GM19438 (cell line): ENCODE results near the gene VPS16.
"Not testable (repeated sequence)": the region's sequence is repeated elsewhere in the genome, so short reads cannot be mapped to it uniquely, and the experiment has no call there.

ENCODE experiments used
- ATAC-seq: cut with Tn5 transposase; IDR thresholded peaks from one replicate; pipeline ENCODE4 v1.9.1; 2021; ENCODE audit warnings: low read depth; ENCODE audit not compliant: unreplicated experiment

Gene VPS16

GRCh38 chr20:2892376-2892775 is 51.8 kb downstream of the VPS16 start:
- ATAC-seq, result no peak

GRCh38 chr20:2894221-2894620 is 53.7 kb downstream of the VPS16 start:
- no peak for ATAC-seq

DNA sequence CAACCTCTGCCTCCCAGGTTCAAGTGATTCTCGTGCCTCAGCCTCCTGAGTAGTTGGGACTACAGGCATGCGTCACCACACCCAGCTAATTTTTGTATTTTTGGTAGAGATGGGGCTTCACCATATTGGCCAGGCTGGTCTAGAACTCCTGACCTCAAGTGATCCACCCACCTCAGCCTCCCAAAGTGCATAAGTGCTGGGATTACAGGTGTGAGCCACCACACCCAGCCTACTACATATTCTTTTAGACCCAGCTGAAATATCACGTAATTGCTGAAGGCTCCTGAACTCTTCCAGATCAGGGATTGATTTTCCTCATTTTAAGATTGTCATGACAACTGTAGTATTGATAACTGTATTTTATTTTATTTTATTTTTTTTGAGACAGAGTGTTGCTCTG is 54.6 kb downstream of the VPS16 start:
- ATAC-seq, result not testable (repeated sequence)

DNA sequence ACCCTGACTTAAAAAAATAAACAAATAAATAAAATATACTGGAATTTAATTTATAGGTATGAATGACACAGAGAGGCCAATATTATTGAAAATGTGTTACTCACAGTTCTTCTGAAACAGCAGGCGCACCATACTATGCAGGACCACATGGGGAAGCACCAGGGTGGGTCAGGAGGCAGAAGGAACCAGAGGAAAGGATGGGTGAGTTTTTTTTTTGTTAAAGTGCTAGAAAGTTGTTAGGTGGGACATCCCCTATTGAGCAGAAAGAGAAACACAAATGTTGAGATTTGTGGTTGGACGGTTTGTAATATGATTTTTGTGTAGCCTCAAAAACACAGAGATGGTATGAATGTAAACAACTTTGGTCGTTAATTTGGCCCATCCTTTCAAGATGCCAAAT is 58.7 kb downstream of the VPS16 start:
- no peak for ATAC-seq

DNA sequence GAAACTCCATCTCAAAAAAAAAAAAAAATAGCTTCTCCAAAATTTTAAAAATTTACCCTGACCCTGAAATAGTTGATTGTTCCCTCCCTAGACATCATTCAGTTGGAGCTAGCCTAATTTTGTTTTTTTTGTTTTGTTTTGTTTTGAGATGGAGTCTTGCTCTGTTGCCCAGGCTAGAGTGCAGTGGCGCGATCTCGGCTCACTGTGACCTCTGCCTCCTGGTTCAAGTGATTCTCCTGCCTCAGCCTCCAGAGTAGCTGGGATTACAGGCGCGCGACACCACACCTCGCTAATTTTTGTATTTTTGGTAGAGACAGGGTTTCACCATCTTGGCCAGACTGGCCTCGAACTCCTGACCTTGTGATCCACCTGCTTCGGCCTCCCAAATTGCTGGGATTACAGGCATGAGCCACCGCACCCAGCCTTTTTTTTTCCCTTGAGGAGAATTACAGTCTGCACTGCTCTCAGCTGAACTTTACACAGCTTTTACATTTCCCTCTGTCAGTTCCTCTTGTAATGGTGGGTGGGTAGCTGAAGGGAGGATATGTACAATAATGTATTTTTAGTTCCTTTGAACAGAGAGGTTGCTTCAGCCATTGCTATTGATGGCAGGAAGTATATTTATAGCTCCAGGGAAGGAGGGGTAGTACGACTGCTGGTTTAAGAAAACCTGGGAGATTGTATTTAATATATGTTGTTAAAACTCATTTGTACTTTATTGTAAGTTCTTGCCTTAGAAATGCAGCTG is 60.5 kb downstream of the VPS16 start:
- no peak for ATAC-seq

- ATAC-seq, result no peak
Observed at GRCh38 chr20:2902291-2902690, 61.7 kb downstream of the VPS16 start.

DNA sequence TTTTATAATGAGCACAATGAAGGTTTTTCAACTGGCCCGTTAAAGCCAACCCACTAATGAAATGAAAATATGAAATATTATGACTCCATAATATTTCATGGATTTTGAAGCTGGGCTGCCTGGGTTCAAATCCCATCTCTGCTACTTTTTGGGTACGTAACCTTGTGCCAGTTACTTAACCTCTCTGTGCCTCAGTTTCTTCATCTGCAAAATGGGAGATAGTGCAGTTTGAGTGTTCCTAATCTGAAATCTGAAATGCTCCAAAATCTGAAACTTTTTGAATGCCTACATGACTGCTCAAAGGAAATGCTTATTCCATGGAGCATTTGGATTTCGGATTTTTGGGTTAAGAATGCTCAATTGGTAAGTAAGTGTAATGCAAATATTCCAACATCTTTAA is 62.3 kb downstream of the VPS16 start:
- no peak for ATAC-seq

DNA sequence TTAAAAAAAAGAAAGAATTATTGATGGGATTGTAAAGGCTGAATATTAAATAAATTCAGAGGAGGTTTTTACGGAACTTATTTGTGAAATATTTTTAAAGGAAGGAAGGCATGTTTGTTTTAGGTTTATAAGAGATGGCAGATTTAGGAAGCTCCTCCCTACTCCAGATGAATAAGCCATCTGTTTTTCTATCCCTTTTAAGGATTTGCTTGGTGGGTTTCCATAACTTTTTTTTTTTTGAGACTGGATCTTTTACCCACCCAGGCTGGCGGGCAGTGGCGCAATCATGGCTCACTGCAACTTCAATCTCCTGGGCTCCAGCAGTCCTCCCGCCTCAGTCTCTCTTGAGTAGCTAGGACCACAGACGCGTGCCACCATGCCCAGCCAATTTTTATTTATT is 63.1 kb downstream of the VPS16 start:
- no peak for ATAC-seq

DNA sequence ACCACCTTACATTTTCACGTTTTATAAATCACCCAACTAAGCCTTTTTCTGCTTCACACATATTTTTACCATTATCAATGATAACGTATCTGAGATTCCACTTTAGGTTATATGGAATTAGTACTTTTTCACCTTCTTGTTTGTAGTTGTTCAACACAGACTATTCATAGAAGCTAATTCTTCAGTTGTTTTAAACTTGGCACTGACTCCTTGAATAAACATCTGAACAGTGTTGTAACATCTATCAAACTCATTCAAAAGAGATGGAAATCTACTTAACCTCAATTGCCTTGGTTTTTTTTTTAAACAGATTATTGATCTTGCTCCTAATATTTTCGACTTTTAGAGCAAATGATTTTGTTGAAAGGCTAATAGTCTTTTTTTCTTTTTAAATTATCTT is 67.0 kb downstream of the VPS16 start:
- ATAC-seq, result no peak

DNA sequence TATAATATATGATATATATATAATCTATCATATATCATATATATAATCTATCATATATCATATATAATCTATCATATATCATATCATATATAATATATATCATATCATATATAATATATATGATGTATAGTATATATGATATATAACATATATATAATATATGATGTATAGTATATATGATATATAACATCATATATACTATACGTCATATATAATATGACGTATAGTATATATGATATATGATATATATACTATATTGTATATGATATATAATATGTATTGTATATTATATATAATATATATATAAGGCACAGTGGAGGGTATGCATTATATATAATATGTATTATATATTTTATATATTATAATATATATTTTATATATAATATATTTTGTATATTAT is 69.4 kb downstream of the VPS16 start:
- ATAC-seq, result no peak

DNA sequence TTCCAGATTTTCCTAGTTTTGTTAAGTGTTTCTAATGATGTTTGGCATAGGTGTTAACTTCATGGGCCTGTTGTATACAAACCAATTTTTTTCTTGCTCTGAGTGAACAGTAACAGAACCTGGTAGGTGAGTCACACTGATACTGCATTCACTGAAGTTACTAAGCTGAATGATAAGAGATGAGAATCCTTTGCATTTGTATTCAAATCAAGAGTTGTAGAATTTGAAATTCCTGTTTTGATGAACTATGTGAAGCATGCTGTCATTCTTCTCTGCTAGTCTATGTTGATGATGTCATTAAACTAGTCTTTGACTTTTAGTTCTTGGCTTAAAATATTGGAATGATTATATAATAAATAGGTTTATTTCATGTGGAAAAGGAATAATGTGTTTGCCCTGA is 70.7 kb downstream of the VPS16 start:
- no peak for ATAC-seq

DNA sequence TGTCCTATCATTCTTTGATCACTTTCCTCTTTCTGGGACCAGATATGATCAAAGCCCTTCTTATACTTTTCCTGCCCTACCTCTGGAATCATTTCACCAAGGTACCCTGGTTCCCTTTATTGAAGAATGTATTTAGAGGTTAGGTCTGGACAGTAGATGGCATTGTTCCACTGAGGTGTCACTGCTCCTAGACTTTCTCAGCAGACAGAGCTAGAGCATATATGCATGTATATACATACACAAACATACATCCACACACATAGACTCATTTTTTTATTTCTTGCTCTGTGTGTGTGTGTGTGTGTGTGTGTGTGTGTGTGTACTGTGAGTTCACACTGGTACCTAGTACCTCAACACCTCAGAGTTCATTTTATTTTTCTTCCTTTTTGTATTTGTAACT is 73.6 kb downstream of the VPS16 start:
- ATAC-seq, result no peak
